ENCODE data around the gene STK26.
A peak's percentile ranks its signal among the peaks of the same experiment; 100 is the strongest.
"Not testable (repeated sequence)": the region's sequence is repeated elsewhere in the genome, so short reads cannot be mapped to it uniquely, and the experiment has no call there.

STK26 gene
- 81.6 to 139 (median 121) reads per million in 3 experiments for total RNA-seq

- DNase-seq, result peak; percentile 75
Observed at GRCh38 chrX:132022967-132023895, at the start of gene STK26. STK26 (plus strand) TSS chrX:132023302; CDS start chrX:132023618, 316 bp downstream.

DNA sequence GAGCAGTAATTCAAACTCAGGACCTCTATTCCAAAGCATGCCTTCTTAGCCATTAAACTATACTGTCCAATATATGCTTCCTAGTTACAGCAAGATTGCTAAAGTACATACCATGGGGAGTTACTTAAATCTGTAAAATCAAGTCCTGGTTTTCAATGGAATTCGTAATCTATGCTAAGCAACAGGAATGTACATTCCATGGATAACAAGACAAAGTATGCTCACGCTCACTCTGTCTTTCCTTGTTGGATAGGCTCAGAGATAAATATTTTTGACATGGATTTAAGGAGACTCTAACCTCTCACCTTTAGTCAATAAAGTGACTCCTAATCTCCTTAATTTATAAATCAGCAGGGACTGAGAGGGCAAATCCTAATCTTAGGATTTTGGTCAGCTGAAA, 47.3 kb upstream of the STK26 start:
- no peak for DNase-seq

- DNase-seq, result no peak
Observed at GRCh38 chrX:131977619-131978018, 45.5 kb upstream of the STK26 start.

- DNase-seq, result no peak
Observed at GRCh38 chrX:131979116-131979515, 44.0 kb upstream of the STK26 start.

DNA sequence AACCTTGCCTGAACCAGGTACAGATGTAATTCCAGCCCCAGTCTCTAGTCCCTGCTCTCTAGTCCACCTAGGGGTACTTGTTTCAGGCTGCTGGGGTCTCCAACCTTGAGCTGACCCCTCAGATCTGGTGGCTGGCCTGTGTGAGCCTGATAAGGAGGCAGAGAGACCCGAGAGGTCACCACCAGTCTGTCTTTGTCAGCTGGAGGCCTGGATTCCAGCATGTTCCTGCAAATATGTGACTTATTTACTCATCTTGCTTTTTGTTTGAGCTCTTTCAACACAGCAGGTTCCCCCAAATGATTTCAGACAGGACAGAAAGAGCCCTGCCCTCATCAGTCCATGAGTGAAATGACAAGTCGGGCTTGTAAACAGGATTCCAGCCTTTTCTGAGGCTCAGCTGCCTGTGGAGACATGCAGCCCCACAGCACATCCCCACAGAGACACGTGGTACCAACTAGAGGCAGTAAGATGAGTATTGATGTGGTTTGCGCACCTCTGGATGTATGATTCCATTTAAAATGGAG, 37.5 kb upstream of the STK26 start:
- peak; percentile 2 for DNase-seq

- peak; percentile 68 for DNase-seq
Observed at GRCh38 chrX:131987252-131987651, 35.9 kb upstream of the STK26 start.

DNA sequence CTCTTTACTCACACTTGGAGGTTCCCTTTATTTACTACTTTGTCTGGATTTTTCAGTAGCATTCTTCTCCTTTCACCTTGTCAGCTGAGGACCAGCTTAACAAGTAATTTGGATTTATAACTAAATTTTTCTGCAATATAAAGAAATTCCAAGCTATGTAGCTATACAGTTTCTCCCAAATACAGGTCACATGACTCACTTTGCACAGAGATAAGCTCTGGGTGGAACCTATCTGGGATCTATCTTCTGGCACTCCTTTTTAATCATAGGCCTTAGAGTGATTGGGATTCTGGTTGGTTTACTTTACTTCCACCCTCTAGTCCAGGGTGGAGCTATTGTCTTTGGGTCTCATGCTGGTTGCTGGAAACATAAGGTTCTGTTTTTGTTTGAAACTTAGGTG, 34.9 kb upstream of the STK26 start:
- no peak for DNase-seq

DNA sequence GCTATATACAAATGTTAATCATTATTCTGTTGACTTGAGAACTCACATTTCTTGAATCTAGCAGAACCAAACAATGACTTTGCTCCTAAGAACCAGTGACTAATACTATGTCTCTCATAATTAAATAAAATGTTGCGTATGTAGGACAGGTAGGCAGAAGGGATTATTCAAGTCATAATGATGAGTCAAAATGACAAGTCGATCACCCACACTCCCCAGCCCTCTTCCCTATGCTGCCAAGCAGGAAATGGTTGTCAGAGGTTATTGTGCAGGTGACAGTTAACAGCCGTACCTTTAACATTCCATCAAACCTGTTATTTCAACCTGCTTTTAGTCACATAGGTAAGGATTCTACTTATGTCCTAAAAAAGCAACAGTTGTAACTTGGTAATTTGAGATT, 22.0 kb upstream of the STK26 start:
- no peak for DNase-seq

GRCh38 chrX:132004728-132005127, 18.4 kb upstream of the STK26 start:
- DNase-seq, result no peak

DNA sequence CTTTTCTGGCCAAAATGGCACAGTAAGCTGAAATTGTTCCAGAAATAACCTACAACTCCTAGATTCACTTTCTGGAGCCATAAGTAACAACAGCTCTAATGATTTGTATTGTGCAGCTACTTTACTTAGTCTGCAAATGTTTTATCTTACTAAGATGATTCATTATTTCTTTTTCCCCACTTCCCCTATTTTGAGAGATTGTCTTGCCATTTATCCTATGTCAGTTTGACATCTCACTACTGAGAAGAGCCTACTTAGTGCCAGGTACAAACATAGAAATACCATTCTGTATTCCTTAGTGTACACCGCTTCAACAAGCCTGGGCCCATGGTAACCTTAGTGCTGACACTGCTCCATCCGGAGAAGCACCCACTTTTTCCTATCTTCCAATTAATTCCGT, 13.8 kb upstream of the STK26 start:
- DNase-seq, result no peak

DNA sequence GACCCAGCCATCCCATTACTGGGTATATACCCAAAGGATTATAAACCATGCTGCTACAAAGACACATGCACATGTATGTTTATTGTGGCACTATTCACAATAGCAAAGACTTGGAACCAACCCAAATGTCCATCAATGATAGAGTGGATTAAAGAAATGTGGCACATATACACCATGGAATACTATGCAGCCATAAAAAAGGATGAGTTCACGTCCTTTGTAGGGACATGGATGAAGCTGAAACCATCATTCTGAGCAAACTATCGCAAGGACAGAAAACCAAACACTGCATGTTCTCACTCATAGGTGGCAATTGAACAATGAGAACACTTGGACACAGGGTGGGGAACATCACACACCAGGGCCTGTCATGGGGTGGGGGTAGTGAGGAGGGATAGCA, 12.9 kb upstream of the STK26 start:
- not testable (repeated sequence) for DNase-seq

- no peak for DNase-seq
Observed at GRCh38 chrX:132015875-132016274, 7.2 kb upstream of the STK26 start.

- no peak for DNase-seq
Observed at GRCh38 chrX:132016628-132017430, 6.3 kb upstream of the STK26 start.

- no peak for DNase-seq
Observed at GRCh38 chrX:132017431-132018185, 5.5 kb upstream of the STK26 start.

DNA sequence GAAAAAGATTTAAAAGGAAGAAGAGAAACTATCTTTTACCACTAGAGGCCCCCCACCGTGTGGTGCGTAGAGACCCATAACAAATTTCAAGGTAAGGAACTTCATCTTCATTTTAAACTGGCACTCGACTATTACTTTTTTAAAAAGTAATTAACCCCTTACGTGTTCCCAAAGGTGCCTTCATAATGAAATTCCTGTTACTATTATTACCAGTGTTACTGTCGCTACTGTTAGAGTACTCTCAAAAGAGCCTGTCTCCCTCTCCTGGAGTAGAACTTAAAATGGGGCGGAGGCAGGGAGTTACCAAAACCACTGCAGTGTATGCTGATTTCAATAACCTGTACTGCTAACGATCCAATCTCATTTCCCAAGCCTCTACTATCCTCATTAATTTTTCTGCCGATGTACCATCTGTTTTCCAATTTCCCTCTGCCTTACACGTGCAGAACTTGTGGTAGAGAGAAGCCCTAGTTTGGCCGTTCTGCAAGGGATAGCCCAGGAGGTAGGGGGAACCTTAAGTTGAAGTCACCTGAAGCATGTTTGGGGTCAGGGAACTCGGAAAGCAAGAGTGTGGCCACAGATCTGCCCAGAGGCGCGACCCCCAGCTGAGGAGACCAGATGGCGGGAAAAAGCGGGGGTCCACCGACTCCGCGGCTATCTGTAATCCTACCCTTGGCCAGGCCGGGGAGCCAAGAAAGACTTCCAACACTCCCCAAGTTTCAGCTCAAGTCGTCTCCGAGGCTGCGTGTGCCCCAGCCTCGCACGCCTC, 720 bp upstream of the STK26 start:
- DNase-seq, result peak; percentile 28

DNA sequence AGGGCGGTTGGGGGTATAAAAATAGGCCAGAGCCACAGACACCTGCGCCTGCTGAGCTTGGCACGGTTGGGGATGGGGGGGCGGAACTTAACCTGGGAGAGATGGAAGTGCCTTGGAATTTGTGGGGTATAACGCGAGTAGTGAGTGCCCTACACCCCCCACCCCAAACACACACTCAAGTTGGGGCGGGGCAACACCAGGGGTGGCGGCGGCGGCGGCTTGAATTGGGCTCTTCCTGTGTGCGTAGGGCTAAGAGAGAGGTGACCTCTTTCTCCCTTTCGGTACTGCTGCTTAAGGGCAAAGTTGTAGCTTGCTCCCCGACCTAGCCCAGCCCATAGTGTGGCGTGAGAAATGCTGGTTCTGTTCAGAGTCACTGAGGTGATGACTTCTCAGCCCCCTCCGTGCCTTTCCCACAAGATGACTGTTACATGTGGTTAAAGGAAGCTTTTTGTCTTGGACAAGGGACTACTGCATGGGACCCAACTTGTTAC, 839 bp downstream of the STK26 start:
- DNase-seq, result peak; percentile 43

GRCh38 chrX:132025041-132025440, 1.9 kb downstream of the STK26 start:
- no peak for DNase-seq

DNA sequence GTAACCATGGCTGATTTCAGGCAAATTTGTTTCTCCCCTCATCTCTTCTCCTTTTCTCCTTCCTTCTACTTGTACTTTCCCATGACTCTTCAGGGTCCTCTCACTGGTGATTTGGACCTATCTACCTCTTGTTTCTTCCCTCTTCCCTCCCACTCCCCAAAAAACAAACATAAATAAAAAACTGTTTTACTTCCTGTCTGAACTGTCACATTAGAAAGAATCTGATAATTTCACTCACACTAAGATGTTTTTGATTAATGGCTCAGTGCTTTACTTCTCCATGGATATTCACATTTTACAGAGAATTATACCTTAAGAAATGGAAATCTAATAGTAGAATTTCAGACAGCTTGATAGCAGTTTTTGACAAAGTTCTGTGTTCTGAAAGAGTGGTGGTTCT, 7.2 kb downstream of the STK26 start:
- DNase-seq, result no peak

- no peak for DNase-seq
Observed at GRCh38 chrX:132031867-132032266, 8.8 kb downstream of the STK26 start.

- DNase-seq, result no peak
Observed at GRCh38 chrX:132033166-132033565, 10.1 kb downstream of the STK26 start.

- no peak for DNase-seq
Observed at GRCh38 chrX:132034648-132035047, 11.5 kb downstream of the STK26 start.
